CD14-positive monocyte (primary cell): ENCODE results near the gene CHAF1A. TPM values are rescaled to one million over a fixed set of nuclear protein-coding genes. Genes with fewer than 3 reads are reported as not detected.

ENCODE experiments used
- DNase-seq, 3 donors: peaks; one replicate each; pipeline ENCODE4 v3.0.0-alpha.2; 2011 to 2022
- H2AFZ ChIP-seq: 2 replicates; pipeline ENCODE4 v1.6.0; 2012; ENCODE audit warnings: mild to moderate bottlenecking, low read depth, low read length, inconsistent platforms; ENCODE audit not compliant: insufficient read depth, poor library complexity, severe bottlenecking
- H3K27ac ChIP-seq, 2 donors: 1 replicate in 1 of 2; 2 replicates in 1 of 2; pipeline ENCODE4 v1.5.1; 2012 to 2013; ENCODE audit warnings: low read length in 2 of 2, control low read depth in 1 of 2, inconsistent platforms in 1 of 2, low read depth in 1 of 2, mild to moderate bottlenecking in 1 of 2
- H3K27me3 ChIP-seq, 2 donors: one replicate each; pipeline versions ENCODE4 v1.6.0 to v1.6.1; 2011 to 2013; ENCODE audit warnings: low read length in 2 of 2; ENCODE audit not compliant: control insufficient read depth in 2 of 2, insufficient read depth in 2 of 2
- H3K36me3 ChIP-seq, 2 donors: replicated peaks in 1 of 2; 1 replicate in 1 of 2; 2 replicates in 1 of 2; pipeline versions ENCODE4 v1.5.1 to v1.6.1; 2012 to 2013; ENCODE audit warnings: low read length in 2 of 2, control low read depth in 1 of 2, inconsistent platforms in 1 of 2, mild to moderate bottlenecking in 1 of 2; ENCODE audit not compliant: insufficient read depth in 2 of 2, control insufficient read depth in 1 of 2
- H3K4me1 ChIP-seq, 2 donors: 1 replicate in 1 of 2; 2 replicates in 1 of 2; pipeline versions ENCODE4 v1.5.1 to v1.6.1; 2012 to 2013; ENCODE audit warnings: low read length in 2 of 2, control low read depth in 1 of 2, inconsistent platforms in 1 of 2, mild to moderate bottlenecking in 1 of 2, moderate library complexity in 1 of 2; ENCODE audit not compliant: insufficient read depth in 2 of 2, control insufficient read depth in 1 of 2
- H3K4me2 ChIP-seq: replicated peaks from 2 replicates; pipeline ENCODE3; 2012; ENCODE audit warnings: low read length, moderate library complexity, mild to moderate bottlenecking; ENCODE audit not compliant: poor library complexity, severe bottlenecking; ENCODE audit errors: extremely low read depth
- H3K4me3 ChIP-seq, 3 experiments: fragments of 200-600 bp in 1 of 3; sonication (generic) in 1 of 3; replicated peaks in 1 of 3; 1 replicate in 2 of 3; 2 replicates in 1 of 3; pipeline ENCODE4 v1.5.1; 2011 to 2013; ENCODE audit warnings: low read length in 3 of 3, mild to moderate bottlenecking in 3 of 3, control low read depth in 2 of 3, low read depth in 2 of 3, inconsistent platforms in 1 of 3, moderate library complexity in 1 of 3
- H3K79me2 ChIP-seq: 2 replicates; pipeline ENCODE4 v1.6.0; 2012; ENCODE audit warnings: mild to moderate bottlenecking, control low read depth, inconsistent platforms, low read length, moderate library complexity; ENCODE audit not compliant: insufficient read depth
- H3K9ac ChIP-seq: 2 replicates; pipeline ENCODE4 v1.6.0; 2017; ENCODE audit warnings: low read length, mild to moderate bottlenecking; ENCODE audit not compliant: insufficient read depth, poor library complexity, severe bottlenecking
- H3K9me3 ChIP-seq, 2 donors: replicated peaks in 1 of 2; 1 replicate in 1 of 2; 2 replicates in 1 of 2; pipeline versions ENCODE4 v1.5.1 to v1.6.1; 2012 to 2013; ENCODE audit warnings: low read length in 2 of 2, control low read depth in 1 of 2; ENCODE audit not compliant: control insufficient read depth in 1 of 2, insufficient read depth in 1 of 2
- H4K20me1 ChIP-seq: 2 replicates; pipeline ENCODE4 v1.6.0; 2012; ENCODE audit warnings: mild to moderate bottlenecking, low read length, control low read depth, moderate library complexity; ENCODE audit not compliant: insufficient read depth
- H3K27ac Mint-ChIP-seq, 7 donors: one replicate each; pipeline ENCODE4 v1.8.0; 2020; ENCODE audit warnings: mild to moderate bottlenecking in 7 of 7, mixed read lengths in 7 of 7, moderate library complexity in 6 of 7, inconsistent platforms in 2 of 7
- H3K27me3 Mint-ChIP-seq, 3 donors: one replicate each; pipeline ENCODE4 v1.8.0; 2021 to 2022; ENCODE audit warnings: low read depth in 3 of 3, mild to moderate bottlenecking in 3 of 3, mixed read lengths in 3 of 3, moderate library complexity in 3 of 3, inconsistent platforms in 1 of 3
- H3K36me3 Mint-ChIP-seq, 2 donors: one replicate each; pipeline ENCODE4 v1.8.0; 2020; ENCODE audit warnings: mixed read lengths in 2 of 2, inconsistent platforms in 1 of 2, mild to moderate bottlenecking in 1 of 2
- H3K4me1 Mint-ChIP-seq: one replicate; pipeline ENCODE4 v1.8.0; 2020; ENCODE audit warnings: mild to moderate bottlenecking, mixed read lengths
- H3K4me3 Mint-ChIP-seq, 2 donors: one replicate each; pipeline ENCODE4 v1.8.0; 2020; ENCODE audit warnings: mild to moderate bottlenecking in 2 of 2, mixed read lengths in 2 of 2, moderate library complexity in 1 of 2
- H3K9me3 Mint-ChIP-seq, 7 donors: one replicate each; pipeline ENCODE4 v1.8.0; 2020 to 2022; ENCODE audit warnings: mixed read lengths in 7 of 7, mild to moderate bottlenecking in 6 of 7, moderate library complexity in 6 of 7, inconsistent platforms in 2 of 7
- CTCF ChIP-seq: fragments of 200-600 bp; IDR thresholded peaks from one replicate; pipeline ENCODE4 v1.8.0; 2022; ENCODE audit warnings: antibody characterized with exemption, mild to moderate bottlenecking
- WGBS: methylation state at CpG from one replicate; pipeline ENCODE4 v1.1.5; 2013; ENCODE audit warnings: missing lambda C conversion rate; ENCODE audit not compliant: insufficient coverage; 5-methylcytosine and 5-hydroxymethylcytosine counted together
- intact Hi-C, 2 donors: fragments of 100-400 bp; cut with micrococcal nuclease; formaldehyde crosslinking; loops; one replicate each; pipeline versions ENCODE4 v1.15.0 to v1.15.1; 2023
- polyA plus RNA-seq, 3 donors: library from polyadenylated mRNA; depleted of rRNA in 1 of 3; unstranded in 2 of 3; stranded (reverse) in 1 of 3; fragments of 300-500 nt in 2 of 3; fragments of >200 nt in 1 of 3; fragmentation: Illumina TruSeq in 2 of 3; gene quantifications; 1 replicate in 2 of 3; 2 replicates in 1 of 3; pipeline ENCODE4 v1.2.3, GENCODE V29; 2012 to 2021

CHAF1A gene
- polyA plus RNA-seq, 3 donors = 4.4 to 26.4 (median 5.4) TPM

- peaks cover 28 to 63% of the 10 kb centered on the region in 2 donors for H3K36me3 ChIP-seq
- no peak for DNase-seq
- H3K27me3 ChIP-seq = no peaks in the 10 kb centered on the region
- TF ChIP-seq CTCF = no peak
- H3K4me3 ChIP-seq = no peak overlapping the region
- H3K27ac Mint-ChIP-seq = peak overlapping the region in 2 of 7 donors; percentile 10 to 37
- no peak overlapping the region for H3K27ac ChIP-seq
- no CpG with 5 or more reads among the region's 3 CpGs for WGBS
- H3K9me3 ChIP-seq = no peaks in the 10 kb centered on the region
- no peak overlapping the region for H3K4me2 ChIP-seq
- H4K20me1 ChIP-seq = no peaks in the 10 kb centered on the region
- intact Hi-C loops = no loop called here
- H3K79me2 ChIP-seq = peaks cover 79% of the 10 kb centered on the region
- H2AFZ ChIP-seq = no peak overlapping the region
- peaks cover 3% of the 10 kb centered on the region for H3K4me1 Mint-ChIP-seq
- no peaks in the 10 kb centered on the region for H3K9me3 Mint-ChIP-seq
- no peak overlapping the region for H3K9ac ChIP-seq
- H3K27me3 Mint-ChIP-seq = peaks cover 0 to 1% (median 0%) of the 10 kb centered on the region in 3 donors
- no peaks in the 10 kb centered on the region for H3K4me1 ChIP-seq
- peaks cover 33 to 75% of the 10 kb centered on the region in 2 donors for H3K36me3 Mint-ChIP-seq
- H3K4me3 Mint-ChIP-seq = no peak overlapping the region
These were observed 11.1 kb downstream of the CHAF1A start for GRCh38 chr19:4413588-4413987.

GRCh38 chr19:4414144-4414799, 11.8 kb downstream of the CHAF1A start:
- H3K27ac ChIP-seq = no peak overlapping the region
- Mint-ChIP-seq H3K4me1 (peaks cover 3% of the 10 kb centered on the region), H3K27ac (no peak overlapping the region), H3K4me3 (no peak overlapping the region), H3K36me3 (peaks cover 28 to 70% of the 10 kb centered on the region in 2 donors), H3K27me3 (peaks cover 0 to 1% (median 0%) of the 10 kb centered on the region in 3 donors), H3K9me3 (no peaks in the 10 kb centered on the region)
- peaks cover 72% of the 10 kb centered on the region for H3K79me2 ChIP-seq
- no peaks in the 10 kb centered on the region for H3K27me3 ChIP-seq
- no peak overlapping the region for H2AFZ ChIP-seq
- no peaks in the 10 kb centered on the region for H3K4me1 ChIP-seq
- H4K20me1 ChIP-seq = no peaks in the 10 kb centered on the region
- WGBS = 90% methylated on average over 6 of the region's 7 CpGs
- H3K36me3 ChIP-seq = peaks cover 22 to 56% of the 10 kb centered on the region in 2 donors
- no peaks in the 10 kb centered on the region for H3K9me3 ChIP-seq
- no peak for DNase-seq
- no peak overlapping the region for H3K4me3 ChIP-seq
- intact Hi-C loops = no loop called here
- TF ChIP-seq CTCF = no peak
- no peak overlapping the region for H3K4me2 ChIP-seq
- H3K9ac ChIP-seq = no peak overlapping the region
